Tibial nerve (tissue), 4 donors: ENCODE data around the gene ARL5A. TPM values are rescaled to one million over a fixed set of nuclear protein-coding genes. Genes with fewer than 3 reads are reported as not detected.
"Not testable (repeated sequence)": the region's sequence is repeated elsewhere in the genome, so short reads cannot be mapped to it uniquely, and the experiment has no call there.

ENCODE experiments used
- DNase-seq, 2 donors: peaks; one replicate each; pipeline ENCODE4 v3.0.0-alpha.2; 2019; ENCODE audit warnings: low spot score in 2 of 2
- H3K27ac ChIP-seq, 4 donors: fragments of 200-600 bp; sonication (generic) in 3 of 4; one replicate each; pipeline ENCODE4 v1.5.1; 2017 to 2019; ENCODE audit warnings: mild to moderate bottlenecking in 1 of 4
- H3K27me3 ChIP-seq, 2 donors: fragments of 200-600 bp; sonication (generic) in 1 of 2; one replicate each; pipeline versions ENCODE4 v1.5.1 to v1.6.0; 2017 to 2019
- H3K36me3 ChIP-seq, 3 donors: fragments of 200-600 bp; sonication (generic); one replicate each; pipeline ENCODE4 v1.5.1; 2018 to 2019
- H3K4me1 ChIP-seq, 4 donors: fragments of 200-600 bp; sonication (generic) in 3 of 4; one replicate each; pipeline ENCODE4 v1.5.1; 2017 to 2019
- H3K4me3 ChIP-seq, 4 donors: fragments of 200-600 bp; sonication (generic) in 3 of 4; one replicate each; pipeline ENCODE4 v1.5.1; 2017 to 2019; ENCODE audit warnings: mild to moderate bottlenecking in 1 of 4, moderate library complexity in 1 of 4
- H3K9me3 ChIP-seq, 4 donors: fragments of 200-600 bp; sonication (generic) in 3 of 4; one replicate each; pipeline ENCODE4 v1.5.1; 2017 to 2019
- EP300 ChIP-seq, 2 donors: sonication (generic); formaldehyde crosslinking; IDR thresholded peaks; one replicate each; pipeline ENCODE4 v1.6.1; 2017; ENCODE audit warnings: antibody characterized with exemption in 2 of 2, mild to moderate bottlenecking in 1 of 2
- POLR2A ChIP-seq, 2 donors: fragments of 450-650 bp; IDR thresholded peaks; one replicate each; pipeline ENCODE4 v1.6.1; 2017; ENCODE audit warnings: antibody characterized with exemption in 2 of 2, mild to moderate bottlenecking in 2 of 2, moderate library complexity in 2 of 2
- WGBS, 2 donors: methylation state at CpG; one replicate each; pipeline ENCODE4 v1.1.5; 2018; 5-methylcytosine and 5-hydroxymethylcytosine counted together
- total RNA-seq, 4 donors: library from RNA; depleted of rRNA; stranded (reverse); fragments of >200 nt; gene quantifications; one replicate each; pipeline ENCODE4 v1.1.0, GENCODE V29; 2016
- TF ChIP-seq, protein P1 (sequence below), 5 experiments: fragments of 200-600 bp in 3 of 5; fragments of 450-650 bp in 2 of 5; sonication (generic) in 3 of 5; IDR thresholded peaks; one replicate each; pipeline ENCODE4 v1.5.1; 2016 to 2019; ENCODE audit warnings: antibody characterized with exemption in 5 of 5, mild to moderate bottlenecking in 3 of 5, moderate library complexity in 2 of 5

The ARL5A gene
- total RNA-seq, 4 donors from 2014 or later: 21.6 to 40.2 (median 29.9) TPM

DNA sequence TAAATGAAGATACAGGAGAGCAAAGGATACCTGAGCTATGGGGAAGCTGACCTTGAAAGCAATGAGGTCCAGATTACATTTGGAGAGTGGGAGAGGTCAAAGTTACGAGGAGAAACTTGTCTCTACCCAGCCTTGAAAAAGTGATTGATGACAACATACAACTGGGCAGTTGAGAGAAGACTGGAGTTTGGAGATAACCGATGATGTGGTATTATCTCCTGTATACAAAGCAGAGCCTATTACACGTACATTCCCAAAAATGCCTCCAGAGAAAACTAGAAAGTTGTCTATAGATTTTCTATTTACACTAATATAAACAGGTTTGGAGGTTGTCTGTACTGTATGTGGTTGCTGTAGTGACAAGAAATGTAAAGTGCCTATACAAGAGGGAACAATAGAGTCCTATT, 28.3 kb downstream of the ARL5A start:
- no peaks in the 10 kb centered on the region for H3K4me1 ChIP-seq
- TF ChIP-seq POLR2A (IDR thresholded peaks at IDR 0.05): no peak
- TF ChIP-seq, protein P1, sequence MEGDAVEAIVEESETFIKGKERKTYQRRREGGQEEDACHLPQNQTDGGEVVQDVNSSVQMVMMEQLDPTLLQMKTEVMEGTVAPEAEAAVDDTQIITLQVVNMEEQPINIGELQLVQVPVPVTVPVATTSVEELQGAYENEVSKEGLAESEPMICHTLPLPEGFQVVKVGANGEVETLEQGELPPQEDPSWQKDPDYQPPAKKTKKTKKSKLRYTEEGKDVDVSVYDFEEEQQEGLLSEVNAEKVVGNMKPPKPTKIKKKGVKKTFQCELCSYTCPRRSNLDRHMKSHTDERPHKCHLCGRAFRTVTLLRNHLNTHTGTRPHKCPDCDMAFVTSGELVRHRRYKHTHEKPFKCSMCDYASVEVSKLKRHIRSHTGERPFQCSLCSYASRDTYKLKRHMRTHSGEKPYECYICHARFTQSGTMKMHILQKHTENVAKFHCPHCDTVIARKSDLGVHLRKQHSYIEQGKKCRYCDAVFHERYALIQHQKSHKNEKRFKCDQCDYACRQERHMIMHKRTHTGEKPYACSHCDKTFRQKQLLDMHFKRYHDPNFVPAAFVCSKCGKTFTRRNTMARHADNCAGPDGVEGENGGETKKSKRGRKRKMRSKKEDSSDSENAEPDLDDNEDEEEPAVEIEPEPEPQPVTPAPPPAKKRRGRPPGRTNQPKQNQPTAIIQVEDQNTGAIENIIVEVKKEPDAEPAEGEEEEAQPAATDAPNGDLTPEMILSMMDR (IDR thresholded peaks at IDR 0.05): no peak
- no peak for TF ChIP-seq EP300 (IDR thresholded peaks at IDR 0.05)
- no peak overlapping the region for H3K4me3 ChIP-seq
- no peak for DNase-seq
- no peak overlapping the region for H3K27ac ChIP-seq
- no peaks in the 10 kb centered on the region for H3K27me3 ChIP-seq
- 91 to 95% methylated on average over 3 of the region's 3 CpGs for WGBS, 2 donors
- H3K36me3 ChIP-seq: peaks cover 3 to 30% (median 7%) of the 10 kb centered on the region in 3 donors
- no peaks in the 10 kb centered on the region for H3K9me3 ChIP-seq

DNA sequence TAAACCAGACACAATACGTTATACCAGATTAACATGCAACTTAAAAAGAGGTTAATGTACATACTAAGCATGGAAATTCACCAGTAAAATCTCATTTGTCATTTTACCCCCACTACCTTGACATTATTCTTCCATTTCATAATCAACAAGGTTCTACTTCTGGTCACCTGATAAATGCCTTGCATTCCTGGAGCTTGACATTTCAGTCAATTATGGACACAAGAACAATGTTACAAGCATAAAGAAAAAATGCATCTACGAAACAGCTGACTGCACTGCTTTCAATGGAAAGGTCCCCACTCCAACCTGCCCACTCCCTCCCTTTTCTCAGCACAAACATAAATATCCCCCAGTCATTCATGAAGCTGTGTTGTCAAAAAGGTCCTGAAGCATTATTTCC, 31.4 kb downstream of the ARL5A start:
- H3K27me3 ChIP-seq: no peaks in the 10 kb centered on the region
- no peaks in the 10 kb centered on the region for H3K9me3 ChIP-seq
- no peak for DNase-seq
- no peak overlapping the region for H3K27ac ChIP-seq
- no peaks in the 10 kb centered on the region for H3K4me1 ChIP-seq
- no peak overlapping the region for H3K4me3 ChIP-seq
- TF ChIP-seq EP300 (IDR thresholded peaks at IDR 0.05) (no peak), POLR2A (IDR thresholded peaks at IDR 0.05) (no peak)
- TF ChIP-seq, protein P1 (IDR thresholded peaks at IDR 0.05): no peak
- peaks cover 0 to 40% (median 7%) of the 10 kb centered on the region in 3 donors for H3K36me3 ChIP-seq
- 80 to 87% methylated on average over 2 of the region's 2 CpGs for WGBS, 2 donors

DNA sequence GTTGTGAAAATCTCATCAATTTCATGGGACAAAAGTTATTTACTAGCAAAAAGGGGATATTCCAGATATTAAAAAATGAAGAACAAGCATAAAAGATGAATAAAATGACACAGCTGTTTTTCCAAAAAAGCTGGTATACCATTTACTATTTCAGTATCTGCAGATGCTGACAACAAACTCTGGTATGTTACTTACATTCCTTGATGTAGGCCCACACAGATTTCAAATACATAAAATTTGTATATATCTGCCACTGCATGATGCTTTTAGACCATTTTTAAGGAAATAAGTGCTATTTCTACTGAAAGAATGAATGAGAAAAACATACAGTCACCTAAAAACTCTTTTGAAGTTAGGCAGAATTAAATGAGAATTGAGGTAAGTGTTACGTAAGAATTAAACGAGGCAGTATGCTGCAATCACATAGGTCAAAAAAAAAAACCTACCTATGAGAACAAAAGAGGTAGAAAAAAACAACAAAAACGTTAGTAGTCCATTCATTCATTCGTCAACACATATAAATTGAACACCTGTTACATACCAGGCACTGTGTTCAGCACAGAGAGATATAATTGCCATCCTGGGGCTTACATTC, 32.5 kb downstream of the ARL5A start:
- Histone ChIP-seq H3K9me3 (no peaks in the 10 kb centered on the region), H3K27me3 (no peaks in the 10 kb centered on the region), H3K36me3 (peaks cover 0 to 43% (median 7%) of the 10 kb centered on the region in 3 donors), H3K27ac (no peak overlapping the region), H3K4me1 (no peaks in the 10 kb centered on the region), H3K4me3 (no peak overlapping the region)
- no peak for DNase-seq
- no peak for TF ChIP-seq EP300 (IDR thresholded peaks at IDR 0.05)
- TF ChIP-seq, protein P1 (IDR thresholded peaks at IDR 0.05): no peak
- TF ChIP-seq POLR2A (IDR thresholded peaks at IDR 0.05): no peak
- 76% methylated on average over 4 of the region's 4 CpGs for WGBS, 2 donors

DNA sequence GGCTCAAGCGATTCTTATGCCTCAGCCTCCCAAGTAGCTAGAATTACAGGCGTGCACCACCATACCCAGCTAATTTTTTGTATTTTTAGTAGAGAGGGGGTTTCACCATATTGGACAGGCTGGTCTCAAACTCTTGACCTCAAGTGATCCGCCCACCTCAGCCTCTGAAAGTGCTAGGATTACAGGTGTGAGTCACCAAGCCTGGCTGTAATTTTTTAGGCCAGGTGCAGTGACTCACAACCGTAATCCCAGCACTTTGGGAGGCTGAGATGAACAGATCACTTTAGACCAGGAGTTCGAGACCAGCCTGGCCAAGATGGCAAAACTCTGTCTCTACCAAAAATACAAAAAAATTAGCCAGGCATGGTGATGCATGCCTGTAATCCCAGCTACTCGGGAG, 33.8 kb downstream of the ARL5A start:
- DNase-seq, H3K27ac ChIP-seq, H3K27me3 ChIP-seq, H3K4me3 ChIP-seq, H3K4me1 ChIP-seq, H3K9me3 ChIP-seq: not testable (repeated sequence)
- WGBS, 2 donors: 93 to 97% methylated on average over 6 of the region's 6 CpGs
- peaks cover 0 to 43% (median 7%) of the 10 kb centered on the region in 3 donors for H3K36me3 ChIP-seq

DNA sequence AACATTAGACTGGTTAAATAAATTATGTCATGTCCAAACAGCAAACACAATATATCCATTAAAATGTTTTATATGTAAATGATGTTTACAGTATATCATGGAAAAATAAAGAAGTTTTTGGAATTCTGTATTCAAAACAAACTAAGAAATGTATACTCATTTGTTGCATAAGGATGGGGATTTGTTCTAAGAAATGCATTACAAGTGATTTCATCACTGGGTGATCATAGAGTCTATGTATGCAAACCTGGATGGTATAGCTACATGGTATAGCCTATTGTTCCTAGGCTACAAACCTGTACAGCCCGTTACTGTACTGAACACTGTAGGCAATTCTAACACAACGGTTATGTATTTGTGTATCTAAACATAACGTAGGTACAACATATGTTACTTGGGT, 35.1 kb downstream of the ARL5A start:
- WGBS, 2 donors: 93 to 97% methylated on average over 3 of the region's 3 CpGs
- Histone ChIP-seq H3K4me3 (no peak overlapping the region), H3K36me3 (peaks cover 0 to 47% (median 7%) of the 10 kb centered on the region in 3 donors), H3K27me3 (no peaks in the 10 kb centered on the region), H3K4me1 (no peaks in the 10 kb centered on the region), H3K27ac (no peak overlapping the region), H3K9me3 (no peaks in the 10 kb centered on the region)
- TF ChIP-seq, protein P1 (IDR thresholded peaks at IDR 0.05): no peak
- TF ChIP-seq POLR2A (IDR thresholded peaks at IDR 0.05): no peak
- no peak for TF ChIP-seq EP300 (IDR thresholded peaks at IDR 0.05)
- no peak for DNase-seq

DNA sequence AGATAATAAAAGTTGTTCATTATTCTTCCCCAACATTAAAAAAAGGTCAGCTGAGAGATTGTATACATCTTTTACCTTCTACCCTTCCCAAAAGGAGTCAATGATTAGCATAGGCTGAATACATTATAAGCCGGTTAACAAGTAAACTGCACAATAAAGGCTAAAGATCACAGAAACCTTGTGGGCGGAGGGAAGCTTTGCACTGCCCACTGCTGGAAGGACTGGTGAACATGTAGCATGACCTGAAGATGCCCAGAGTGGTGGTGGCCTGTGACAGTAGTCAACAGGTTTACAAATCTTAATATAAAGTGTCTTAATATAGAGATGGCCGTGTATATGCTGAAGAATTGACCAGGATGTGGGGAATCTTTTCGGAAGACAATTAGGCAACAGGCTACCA, 35.6 kb downstream of the ARL5A start:
- no peak for DNase-seq
- H3K4me3 ChIP-seq: no peak overlapping the region
- H3K27ac ChIP-seq: no peak overlapping the region
- no peaks in the 10 kb centered on the region for H3K9me3 ChIP-seq
- WGBS, 2 donors: 87 to 88% methylated on average over 4 of the region's 4 CpGs
- no peaks in the 10 kb centered on the region for H3K4me1 ChIP-seq
- no peaks in the 10 kb centered on the region for H3K27me3 ChIP-seq
- H3K36me3 ChIP-seq: peaks cover 0 to 51% (median 7%) of the 10 kb centered on the region in 3 donors
- TF ChIP-seq, protein P1 (IDR thresholded peaks at IDR 0.05): no peak
- TF ChIP-seq POLR2A (IDR thresholded peaks at IDR 0.05): no peak
- TF ChIP-seq EP300 (IDR thresholded peaks at IDR 0.05): no peak
